Kidney glomerular epithelial cell (primary cell): ENCODE data around the gene DHRS3.
"Not testable (repeated sequence)": the region's sequence is repeated elsewhere in the genome, so short reads cannot be mapped to it uniquely, and the experiment has no call there.

Experiments used
- DNase-seq: peaks from one replicate; lab custom pipeline; 2025; lab: John Stamatoyannopoulos, UW

DHRS3 gene

GRCh38 chr1:12617901-12618660 lies at the start of gene DHRS3:
Gene DHRS3 (minus strand): TSS chr1:12618210. CDS start chr1:12617348, 862 bp downstream.
- peak; percentile 62 for DNase-seq

DNA sequence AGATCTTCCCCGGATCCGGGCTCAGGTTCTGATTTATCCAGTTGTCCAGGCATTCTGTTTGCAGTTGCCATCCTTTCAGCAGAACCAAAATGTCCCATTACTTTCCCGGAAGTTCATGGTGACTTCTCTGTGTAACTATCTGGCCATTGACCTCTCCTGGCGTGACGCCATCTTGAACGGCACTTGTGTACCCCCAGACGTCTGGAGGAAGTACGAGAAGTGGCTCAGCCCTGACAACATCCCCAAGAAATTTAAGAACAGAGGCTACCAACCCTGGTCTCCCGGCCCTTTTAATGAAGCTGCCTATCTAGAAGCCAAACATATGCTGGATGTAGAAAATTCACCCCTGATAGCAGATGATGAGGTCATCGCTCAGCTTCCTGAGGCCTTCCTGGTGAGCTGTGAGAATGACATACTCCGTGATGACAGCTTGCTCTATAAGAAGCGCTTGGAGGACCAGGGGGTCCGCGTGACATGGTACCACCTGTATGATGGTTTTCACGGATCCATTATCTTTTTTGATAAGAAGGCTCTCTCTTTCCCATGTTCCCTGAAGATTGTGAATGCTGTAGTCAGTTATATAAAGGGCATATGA lies 48.2 kb upstream of the DHRS3 start:
- DNase-seq, result no peak

DNA sequence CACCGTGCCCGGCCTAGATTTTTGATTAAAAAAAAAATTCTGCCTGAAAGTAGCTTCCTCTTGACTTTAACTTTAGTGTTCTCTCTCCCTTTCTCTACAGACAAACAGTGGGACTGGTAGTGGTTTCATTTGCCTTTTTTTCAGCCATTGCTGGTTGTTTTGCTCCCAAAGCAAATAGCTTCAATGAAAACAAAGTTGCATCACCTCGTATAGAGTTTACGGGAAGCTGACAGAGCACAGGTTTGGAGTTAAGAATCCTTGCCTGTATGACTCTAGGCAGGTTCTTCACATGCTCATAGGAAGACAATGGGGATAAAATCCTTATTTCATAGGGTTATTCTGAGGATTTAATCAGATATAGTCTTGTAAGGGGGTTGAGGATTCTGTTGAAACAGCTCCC lies 47.5 kb upstream of the DHRS3 start:
- no peak for DNase-seq

DNA sequence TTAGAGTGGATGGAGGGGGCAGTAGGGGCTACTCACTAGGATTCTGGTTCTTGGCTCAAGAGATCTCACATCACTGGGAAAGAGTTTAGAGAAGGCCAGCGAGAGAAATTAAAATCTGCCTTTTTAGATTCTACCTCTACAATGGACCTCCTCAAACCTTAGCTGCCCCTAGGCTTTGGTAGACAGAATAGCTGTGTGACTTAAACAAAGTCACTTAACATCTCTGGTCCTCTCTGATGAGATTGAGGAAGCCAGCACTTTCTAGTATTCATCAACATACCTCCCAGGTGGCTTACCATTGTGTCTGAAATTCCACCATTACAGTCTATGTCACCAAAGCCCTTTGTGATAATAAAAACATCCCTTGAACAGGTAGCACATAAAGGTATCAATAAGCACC lies 44.5 kb upstream of the DHRS3 start:
- DNase-seq, result no peak

DNA sequence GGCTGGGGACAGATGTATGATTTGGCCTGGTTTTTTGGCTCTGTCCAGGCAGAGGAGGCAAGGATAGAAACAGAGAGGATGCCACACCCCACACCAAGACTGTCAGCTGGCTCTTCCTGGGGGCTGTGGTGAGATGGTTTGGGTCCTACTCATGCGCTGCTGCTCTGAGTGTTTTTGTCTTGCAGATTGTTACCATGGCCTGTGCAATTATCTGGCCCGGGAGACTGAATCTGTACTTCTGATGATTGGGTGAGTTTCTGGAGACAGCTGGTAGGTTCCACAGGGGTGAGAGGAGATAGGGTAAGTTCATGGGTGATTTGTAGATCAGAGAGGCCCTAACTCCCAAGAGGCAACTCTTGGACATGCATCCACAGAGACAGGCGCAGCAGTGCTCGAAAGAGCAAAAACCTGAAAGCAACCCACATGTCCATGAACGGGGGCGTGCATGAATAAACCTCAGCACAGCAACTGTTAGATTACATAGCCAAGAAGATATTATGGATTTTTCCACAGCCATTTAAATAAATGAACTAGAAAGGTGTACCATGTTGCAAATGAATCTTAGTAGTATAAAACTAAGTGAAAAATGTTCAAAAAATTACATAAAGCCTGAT lies 43.7 kb upstream of the DHRS3 start:
- DNase-seq, result no peak

- DNase-seq, result peak; percentile 69
These were observed 40.8 kb upstream of the DHRS3 start for GRCh38 chr1:12658531-12659453.

GRCh38 chr1:12657885-12658512 lies 40.0 kb upstream of the DHRS3 start:
- DNase-seq, result not testable (repeated sequence)

DNA sequence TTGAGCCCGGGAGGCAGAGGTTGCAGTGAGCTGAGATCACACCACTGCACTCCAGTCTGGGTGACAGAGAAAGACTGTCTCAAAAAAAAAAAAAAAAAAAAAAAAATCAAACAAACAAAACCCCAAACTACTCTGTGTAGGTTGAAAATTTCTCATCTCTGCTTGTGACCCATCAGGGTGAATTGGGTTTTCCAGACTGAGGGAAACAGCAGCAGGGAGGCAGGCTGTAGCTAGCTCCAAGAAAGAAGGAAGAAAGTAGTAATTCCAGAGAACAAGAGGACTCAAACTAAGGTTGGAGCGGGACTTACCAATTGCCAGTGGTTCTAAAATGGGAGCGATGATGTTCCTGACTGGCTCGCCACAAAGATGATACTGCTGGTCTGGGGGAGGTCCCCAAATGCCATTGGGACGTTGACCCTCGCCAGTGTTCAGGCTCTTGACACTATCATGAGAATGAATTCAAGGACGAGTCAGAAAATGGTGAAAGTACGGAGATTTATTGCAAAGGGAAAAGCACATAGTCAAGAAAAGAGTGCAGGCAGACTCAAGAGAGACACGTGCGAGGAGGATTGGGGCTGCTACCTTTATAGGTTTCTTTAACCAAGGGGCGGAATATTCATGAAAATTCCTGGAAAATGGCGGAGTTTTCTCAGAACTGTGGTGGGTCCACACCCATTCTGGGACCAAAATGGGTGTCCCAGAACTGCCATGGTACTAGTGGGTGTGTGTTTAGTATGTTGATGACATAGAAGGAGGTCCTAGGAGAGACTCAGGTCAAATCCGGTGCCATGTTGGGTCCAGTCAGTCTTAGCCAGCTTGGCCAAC lies 39.3 kb upstream of the DHRS3 start:
- no peak for DNase-seq

GRCh38 chr1:12656575-12656974 lies 38.6 kb upstream of the DHRS3 start:
- DNase-seq, result no peak

GRCh38 chr1:12654657-12655056 lies 36.6 kb upstream of the DHRS3 start:
- no peak for DNase-seq

DNA sequence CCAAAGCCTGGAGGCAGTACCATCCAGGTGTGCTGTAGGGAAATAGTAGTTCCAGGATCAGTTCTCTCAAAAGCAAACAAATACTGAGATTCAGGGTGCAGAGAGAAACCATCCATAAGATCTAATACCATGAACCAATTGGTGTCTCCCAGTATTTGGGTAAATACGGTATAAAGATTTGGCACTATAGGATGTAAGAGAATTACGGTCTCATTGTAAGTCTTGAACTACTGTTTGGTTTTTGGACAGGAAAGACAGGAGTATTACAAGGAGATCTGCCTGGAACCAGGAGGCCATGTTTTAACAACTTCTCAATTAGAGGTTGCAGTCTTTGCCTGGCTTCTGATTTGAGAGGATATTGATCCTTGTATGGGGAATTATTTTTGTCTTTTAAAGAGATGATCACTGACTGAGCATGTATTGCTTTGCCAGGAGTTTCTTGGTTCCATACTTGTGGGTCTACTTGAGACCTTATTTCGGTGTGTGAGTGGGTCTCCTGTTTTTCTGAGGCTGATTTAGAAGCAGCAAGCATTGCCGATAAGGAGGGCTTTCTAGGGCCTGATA lies 36.1 kb upstream of the DHRS3 start:
- no peak for DNase-seq

DNA sequence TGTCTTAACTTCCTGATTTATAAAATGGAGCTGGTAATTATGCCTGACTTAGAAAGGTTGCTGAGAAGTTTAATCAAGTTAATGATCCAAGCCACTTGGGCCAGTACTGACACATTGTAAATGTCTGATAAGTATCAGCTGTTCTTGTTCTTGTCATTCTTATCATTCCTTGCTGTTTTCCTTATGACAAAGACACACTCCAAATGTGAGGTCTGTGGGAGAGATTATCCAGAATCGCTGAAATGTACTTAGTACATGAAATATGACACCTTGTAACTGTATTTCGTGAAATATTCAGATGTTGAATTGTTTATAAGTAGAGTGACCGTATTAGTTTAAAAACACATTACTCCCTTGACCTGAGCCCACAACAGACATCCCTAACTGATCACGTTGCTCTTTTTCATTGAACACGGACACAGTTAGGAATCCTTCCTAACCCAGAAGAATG lies 32.0 kb upstream of the DHRS3 start:
- peak; percentile 75 for DNase-seq

- DNase-seq, result no peak
These were observed 30.7 kb upstream of the DHRS3 start for GRCh38 chr1:12648741-12649140.

DNA sequence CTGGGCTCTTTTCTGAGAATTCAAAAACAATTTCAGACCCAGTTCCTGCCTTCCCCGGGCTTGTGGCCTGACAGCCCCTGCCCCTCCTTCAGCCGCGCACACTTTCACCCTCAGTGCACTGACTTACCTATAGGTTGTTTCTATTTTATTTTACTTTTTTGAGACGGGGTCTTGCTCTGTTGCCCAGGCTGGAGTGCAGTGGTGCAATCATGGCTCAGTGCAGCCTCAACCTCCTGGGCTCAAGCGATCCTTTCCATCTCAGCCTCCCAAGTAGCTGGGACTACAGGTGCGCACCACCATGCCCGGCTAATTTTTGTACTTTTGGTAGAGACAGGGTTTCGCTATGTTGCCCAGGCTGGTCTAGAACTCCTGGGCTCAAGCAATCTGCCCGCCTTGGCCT lies 27.4 kb upstream of the DHRS3 start:
- DNase-seq, result not testable (repeated sequence)

DNA sequence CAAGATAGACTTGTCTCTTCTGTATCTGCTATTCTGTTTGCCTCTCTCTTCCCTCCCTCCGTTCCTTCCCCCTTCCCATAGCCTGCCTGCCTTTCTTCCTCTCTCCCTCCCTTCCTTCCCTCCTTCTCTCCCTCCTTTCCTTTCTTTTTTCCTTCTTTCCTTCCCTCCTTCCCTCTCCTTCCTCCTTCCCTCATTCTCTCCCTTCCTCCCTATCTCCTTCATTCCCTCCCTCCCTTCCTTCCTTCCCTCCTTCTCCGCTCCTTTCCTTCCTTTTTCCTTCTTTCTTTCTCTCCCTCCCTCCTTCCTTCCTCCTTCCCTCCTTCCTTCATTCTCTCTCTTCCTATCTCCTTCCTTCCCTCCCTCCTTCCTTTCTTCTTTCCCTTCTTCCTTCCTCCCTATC lies 26.8 kb upstream of the DHRS3 start:
- DNase-seq, result no peak

DNA sequence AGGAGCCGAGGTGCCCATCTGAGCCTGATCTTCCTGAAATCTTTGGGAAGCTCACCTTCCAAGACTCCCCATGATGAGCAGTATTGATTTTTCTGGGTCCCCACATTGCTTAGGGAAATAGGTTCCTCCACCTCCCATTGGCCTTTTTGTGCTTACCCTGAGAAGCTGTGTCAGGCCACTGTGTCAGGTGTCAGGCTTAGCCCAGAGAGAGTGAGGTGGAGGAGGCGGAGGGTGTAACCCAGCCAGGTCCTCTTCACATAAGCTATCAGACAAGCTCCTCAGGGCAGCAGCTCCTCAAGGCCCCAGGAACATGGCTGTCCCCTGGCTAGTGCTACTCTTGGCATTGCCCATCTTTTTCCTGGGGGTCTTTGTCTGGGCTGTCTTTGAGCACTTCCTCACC lies 26.2 kb upstream of the DHRS3 start:
- DNase-seq, result no peak

GRCh38 chr1:12643785-12644184 lies 25.8 kb upstream of the DHRS3 start, which contains the start of gene AADACL4:
Gene AADACL4 (plus strand): TSS chr1:12644085. CDS start chr1:12644547, 462 bp downstream.
- no peak for DNase-seq

- no peak for DNase-seq
These were observed 25.1 kb upstream of the DHRS3 start for GRCh38 chr1:12643079-12643478.

DNA sequence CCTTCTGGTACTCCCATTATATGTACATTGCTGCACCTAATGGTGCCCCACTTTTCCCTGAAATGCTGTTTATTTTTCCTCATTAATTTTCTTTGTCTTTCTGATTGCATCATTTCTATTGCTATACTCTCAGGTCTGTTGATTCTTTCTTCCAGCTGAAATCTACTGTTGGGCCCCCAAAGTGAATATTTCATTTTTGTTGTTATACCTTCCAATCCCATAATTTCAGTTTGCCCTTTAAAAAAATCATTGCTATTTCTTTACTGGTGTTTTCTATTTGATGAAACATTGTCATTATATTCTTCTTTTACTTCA lies 22.9 kb upstream of the DHRS3 start:
- DNase-seq, result no peak

DNA sequence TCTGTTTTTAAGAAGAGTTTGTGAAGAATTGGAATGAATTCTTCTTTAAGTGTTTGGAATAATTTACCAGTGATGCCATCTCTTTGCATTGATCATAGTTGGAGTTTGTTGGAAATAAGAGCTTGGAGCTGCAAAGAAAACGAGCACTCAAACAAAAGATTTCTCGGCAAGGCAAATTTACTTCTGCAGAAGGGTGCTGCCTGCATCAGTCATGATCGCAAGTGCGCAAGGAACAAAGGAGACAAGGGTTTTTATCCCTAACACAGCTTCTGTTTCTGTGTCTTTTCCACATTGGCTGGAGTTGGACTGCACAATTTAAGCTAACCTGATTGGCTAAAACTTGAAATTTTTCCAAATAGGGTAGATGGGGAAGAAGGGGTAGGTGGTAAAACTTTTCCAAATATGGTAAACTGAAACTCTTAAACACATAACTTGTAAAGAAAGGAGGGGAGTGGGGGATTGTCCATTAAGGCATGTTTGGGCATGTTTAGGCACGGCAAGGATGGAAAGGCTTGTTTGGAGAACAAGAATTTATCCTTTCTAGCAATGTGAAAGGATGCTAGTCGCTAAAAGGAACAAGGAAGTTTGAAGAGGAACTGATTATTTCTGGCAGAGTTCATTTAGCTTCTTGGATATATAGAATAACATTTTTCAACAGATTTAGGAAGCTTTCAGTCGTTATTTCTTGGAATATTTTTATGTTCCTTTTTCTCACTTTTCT lies 22.4 kb upstream of the DHRS3 start:
- no peak for DNase-seq
